SH-SY5Y (cell line): Measurements from ENCODE around the gene CDK14.

ENCODE experiments used
- GATA2 ChIP-seq: IDR thresholded peaks from 2 replicates; pipeline ENCODE4 v1.6.1; 2011; ENCODE audit warnings: mild to moderate bottlenecking, low read depth, low read length
- GATA3 ChIP-seq: IDR thresholded peaks from 2 replicates; pipeline ENCODE4 v1.6.1; 2011; ENCODE audit warnings: low read depth, mild to moderate bottlenecking, low read length, moderate library complexity

CDK14 gene

GRCh38 chr7:91013078-91013477, 417.0 kb downstream of the CDK14 start:
- no peak for TF ChIP-seq GATA3
- no peak for TF ChIP-seq GATA2

- TF ChIP-seq GATA3 (no peak), GATA2 (no peak)
These were observed 423.7 kb downstream of the CDK14 start for GRCh38 chr7:91019686-91020385.

- TF ChIP-seq GATA3, result no peak
These were observed 424.7 kb downstream of the CDK14 start for GRCh38 chr7:91020636-91021385.

- no peak for TF ChIP-seq GATA3
- TF ChIP-seq GATA2, result no peak
These were observed 425.8 kb downstream of the CDK14 start for GRCh38 chr7:91021956-91022355.

GRCh38 chr7:91025906-91026390, 429.8 kb downstream of the CDK14 start:
- no peak for TF ChIP-seq GATA2
- no peak for TF ChIP-seq GATA3

- no peak for TF ChIP-seq GATA3
- no peak for TF ChIP-seq GATA2
These were observed 433.6 kb downstream of the CDK14 start for GRCh38 chr7:91029688-91030087.

- TF ChIP-seq GATA2 (no peak), GATA3 (no peak)
These were observed 434.7 kb downstream of the CDK14 start for GRCh38 chr7:91030680-91031380.

- TF ChIP-seq GATA2 (no peak), GATA3 (no peak)
These were observed 435.6 kb downstream of the CDK14 start for GRCh38 chr7:91031757-91032156.

GRCh38 chr7:91033574-91033973, 437.5 kb downstream of the CDK14 start:
- TF ChIP-seq GATA2 (no peak), GATA3 (no peak)

- TF ChIP-seq GATA2, result no peak
- TF ChIP-seq GATA3, result no peak
These were observed 438.6 kb downstream of the CDK14 start for GRCh38 chr7:91034459-91035368.

- no peak for TF ChIP-seq GATA2
- no peak for TF ChIP-seq GATA3
These were observed 442.9 kb downstream of the CDK14 start for GRCh38 chr7:91039033-91039432.

- TF ChIP-seq GATA2 (no peak), GATA3 (no peak)
These were observed 445.0 kb downstream of the CDK14 start for GRCh38 chr7:91041141-91041540.

GRCh38 chr7:91041901-91042484, 445.9 kb downstream of the CDK14 start:
- no peak for TF ChIP-seq GATA3
- TF ChIP-seq GATA2, result no peak

GRCh38 chr7:91043186-91043585, 447.1 kb downstream of the CDK14 start:
- TF ChIP-seq GATA3 (no peak), GATA2 (no peak)
